ENCODE data around the gene CTIF. TPM values are rescaled to one million over a fixed set of nuclear protein-coding genes. Genes with fewer than 3 reads are reported as not detected.

CTIF gene
- total and polyA plus RNA-seq, 2 experiments from 2014 or later: 22.1 to 27.9 TPM

DNA sequence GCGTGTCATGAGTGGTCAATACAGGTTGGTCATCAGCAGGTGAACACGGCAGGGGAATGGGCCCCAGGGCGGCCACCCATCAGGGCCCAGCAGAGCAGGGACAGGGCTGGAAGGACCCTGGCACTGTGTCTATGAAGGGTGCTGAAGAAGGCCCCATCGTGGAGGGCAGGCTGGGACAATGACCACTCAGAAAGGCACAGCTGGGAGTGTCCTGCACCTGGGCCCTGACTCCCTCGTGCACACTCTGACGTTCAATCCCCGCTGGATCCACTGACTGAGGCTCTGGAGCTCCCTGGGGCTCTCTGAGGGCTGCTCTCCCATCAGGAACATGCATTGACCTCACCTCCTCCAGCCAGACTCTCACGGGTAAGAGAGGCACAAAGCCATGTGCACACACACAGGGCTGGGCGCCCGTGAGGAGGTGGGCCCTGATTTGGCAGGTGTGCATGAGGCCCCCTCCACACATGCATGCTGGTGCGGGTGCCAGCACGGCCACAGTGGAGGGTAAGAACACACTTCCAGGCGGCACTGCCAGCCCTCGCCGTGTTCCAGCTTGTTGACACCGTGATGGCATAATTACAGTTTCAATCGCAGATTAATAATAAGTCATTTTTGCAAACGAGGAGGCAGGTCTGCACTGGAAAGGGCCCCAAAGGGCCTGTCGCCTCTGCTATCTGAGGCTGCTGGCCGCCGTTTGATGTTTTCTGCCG, 353.5 kb downstream of the CTIF start:
- Histone ChIP-seq H4K20me1 (ENCODE audit: insufficient read depth, poor library complexity, severe bottlenecking) (no peaks in the 10 kb centered on the region), H3K27me3 (no peaks in the 10 kb centered on the region), H3K4me3 (no peak overlapping the region), H3K36me3 (replicated peaks; ENCODE audit: insufficient read depth, low read depth) (no peaks in the 10 kb centered on the region), H3K27ac (no peak overlapping the region), H3K9me3 (ENCODE audit: low read depth) (no peaks in the 10 kb centered on the region), H3K4me2 (no peak overlapping the region), H3K79me2 (no peaks in the 10 kb centered on the region), H3K9me2 (replicated peaks; ENCODE audit: insufficient read depth) (no peaks in the 10 kb centered on the region), H3K4me1 (ENCODE audit: insufficient read depth) (peaks cover 12% of the 10 kb centered on the region), H2AFZ (no peak overlapping the region)
- no peak for DNase-seq (ENCODE audit: low spot score)
- 91% methylated on average over 22 of the region's 22 CpGs for WGBS (ENCODE audit: low lambda C conversion rate, missing lambda C conversion rate)
- no peak for TF ChIP-seq CTCF (IDR thresholded peaks at IDR 0.05; ENCODE audit: poor library complexity)
- TF ChIP-seq EZH2phosphoT487 (IDR thresholded peaks at IDR 0.05; ENCODE audit: low read depth, severe bottlenecking, unreplicated experiment): no peak
- no peak for TF ChIP-seq EZH2 (IDR thresholded peaks at IDR 0.05; ENCODE audit: borderline replicate concordance)

DNA sequence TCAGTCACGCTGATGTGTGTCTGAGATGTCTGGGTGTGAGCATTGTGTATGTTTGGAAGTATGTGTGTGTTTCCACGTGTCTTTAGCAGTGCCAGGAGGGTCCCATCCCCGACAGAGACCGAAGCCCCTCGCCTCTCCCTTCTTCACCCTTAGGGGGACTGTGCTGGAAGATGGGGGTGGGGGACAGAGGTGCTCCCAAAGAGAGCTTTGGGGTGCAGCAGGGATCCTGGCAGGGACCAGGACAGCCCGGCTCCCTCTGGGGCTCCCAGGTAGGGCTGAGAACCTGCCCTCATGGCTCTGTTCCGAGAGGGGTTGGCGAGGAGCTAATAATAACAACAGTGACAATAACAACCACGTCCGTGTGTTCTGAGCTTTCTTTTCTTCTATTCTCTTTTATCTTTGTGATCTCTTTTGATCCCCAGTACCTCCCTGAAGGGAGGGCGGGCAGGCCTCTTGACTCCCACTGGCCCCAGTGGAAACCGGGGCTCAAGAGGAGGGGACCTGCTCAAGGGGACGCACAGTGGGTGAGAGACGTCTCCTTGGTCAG, 354.3 kb downstream of the CTIF start:
- Histone ChIP-seq H3K79me2 (no peaks in the 10 kb centered on the region), H3K4me3 (no peak overlapping the region), H4K20me1 (ENCODE audit: insufficient read depth, poor library complexity, severe bottlenecking) (no peaks in the 10 kb centered on the region), H3K4me1 (ENCODE audit: insufficient read depth) (peaks cover 12% of the 10 kb centered on the region), H3K9me2 (replicated peaks; ENCODE audit: insufficient read depth) (no peaks in the 10 kb centered on the region), H3K27ac (no peak overlapping the region), H3K9me3 (ENCODE audit: low read depth) (no peaks in the 10 kb centered on the region), H3K36me3 (replicated peaks; ENCODE audit: insufficient read depth, low read depth) (no peaks in the 10 kb centered on the region), H3K27me3 (no peaks in the 10 kb centered on the region), H3K4me2 (no peak overlapping the region), H2AFZ (no peak overlapping the region)
- 83% methylated on average over 10 of the region's 14 CpGs for WGBS (ENCODE audit: low lambda C conversion rate, missing lambda C conversion rate)
- no peak for DNase-seq (ENCODE audit: low spot score)
- TF ChIP-seq EZH2 (IDR thresholded peaks at IDR 0.05; ENCODE audit: borderline replicate concordance): no peak
- TF ChIP-seq CTCF (IDR thresholded peaks at IDR 0.05; ENCODE audit: poor library complexity): no peak
- TF ChIP-seq EZH2phosphoT487 (IDR thresholded peaks at IDR 0.05; ENCODE audit: low read depth, severe bottlenecking, unreplicated experiment): no peak

DNA sequence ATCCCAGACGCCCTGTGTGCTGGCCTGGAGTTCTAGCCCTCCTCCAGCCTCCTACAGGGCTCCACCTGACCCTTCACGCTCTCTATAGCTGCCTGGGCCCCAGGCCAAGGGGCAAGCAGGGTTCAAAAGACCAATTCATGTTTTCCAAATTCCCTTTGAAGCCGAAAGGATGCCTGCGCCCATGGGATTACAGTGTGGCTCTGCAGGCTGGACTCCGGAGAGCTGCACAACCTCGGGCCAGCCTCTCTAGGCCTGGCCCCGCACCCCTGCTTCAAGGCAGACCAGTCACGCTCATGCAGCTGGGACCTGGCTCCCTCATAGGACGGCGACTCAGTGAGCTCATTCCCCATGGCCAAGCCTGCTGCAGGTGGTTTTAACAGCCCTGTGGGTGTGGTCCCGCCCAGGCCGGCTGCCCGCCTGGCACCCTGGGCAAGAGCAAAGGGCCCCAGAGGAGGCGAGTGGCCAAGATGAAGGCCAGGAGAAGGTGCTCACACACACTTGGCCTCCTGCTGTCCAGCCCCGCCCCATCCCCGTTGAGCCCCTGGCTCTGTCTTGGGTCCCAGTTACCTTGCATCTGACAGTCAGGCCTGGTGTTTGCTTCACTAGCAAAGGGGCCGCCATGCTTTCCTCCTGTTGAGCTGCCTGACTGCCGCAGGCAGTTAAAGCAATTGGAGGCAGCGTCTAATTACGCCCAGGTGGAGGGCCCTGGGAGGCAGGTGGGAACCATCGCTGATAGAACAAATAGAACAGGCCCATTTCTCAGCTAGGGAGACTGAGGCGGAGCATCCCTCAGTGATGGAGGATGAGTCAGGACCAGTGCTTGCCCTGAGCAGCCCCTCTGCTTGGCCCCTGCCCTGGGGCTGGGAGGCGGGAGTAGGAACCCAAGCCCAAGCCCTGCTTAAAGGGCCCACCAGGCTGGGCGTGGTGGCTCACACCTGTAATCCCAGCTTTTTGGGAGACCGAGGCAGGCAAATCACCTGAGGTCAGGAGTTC, 355.1 kb downstream of the CTIF start:
- Histone ChIP-seq H3K4me3 (no peak overlapping the region), H3K36me3 (replicated peaks; ENCODE audit: insufficient read depth, low read depth) (no peaks in the 10 kb centered on the region), H2AFZ (no peak overlapping the region), H3K27me3 (no peaks in the 10 kb centered on the region), H3K79me2 (no peaks in the 10 kb centered on the region), H3K9me2 (replicated peaks; ENCODE audit: insufficient read depth) (no peaks in the 10 kb centered on the region), H4K20me1 (ENCODE audit: insufficient read depth, poor library complexity, severe bottlenecking) (no peaks in the 10 kb centered on the region), H3K4me1 (ENCODE audit: insufficient read depth) (peaks cover 11% of the 10 kb centered on the region), H3K4me2 (no peak overlapping the region), H3K9me3 (ENCODE audit: low read depth) (no peaks in the 10 kb centered on the region), H3K27ac (no peak overlapping the region)
- TF ChIP-seq EZH2phosphoT487 (IDR thresholded peaks at IDR 0.05; ENCODE audit: low read depth, severe bottlenecking, unreplicated experiment) (no peak), CTCF (IDR thresholded peaks at IDR 0.05; ENCODE audit: poor library complexity) (no peak), EZH2 (IDR thresholded peaks at IDR 0.05; ENCODE audit: borderline replicate concordance) (no peak)
- 93% methylated on average over 25 of the region's 25 CpGs for whole genome bisulfite sequencing (ENCODE audit: low lambda C conversion rate, missing lambda C conversion rate)
- no peak for DNase-seq (ENCODE audit: low spot score)

Data from hepatocyte (in vitro differentiated cells).